GM12873 (cell line): ENCODE measurements around the gene REL.

Experiments
- TF ChIP-seq, protein P1 (sequence below): IDR thresholded peaks from 2 replicates; pipeline ENCODE4 v1.5.1; 2012; ENCODE audit warnings: low read depth, mild to moderate bottlenecking, moderate library complexity, low read length, control low read depth; ENCODE audit not compliant: insufficient read depth; ENCODE audit errors: missing control alignments

The REL gene

DNA sequence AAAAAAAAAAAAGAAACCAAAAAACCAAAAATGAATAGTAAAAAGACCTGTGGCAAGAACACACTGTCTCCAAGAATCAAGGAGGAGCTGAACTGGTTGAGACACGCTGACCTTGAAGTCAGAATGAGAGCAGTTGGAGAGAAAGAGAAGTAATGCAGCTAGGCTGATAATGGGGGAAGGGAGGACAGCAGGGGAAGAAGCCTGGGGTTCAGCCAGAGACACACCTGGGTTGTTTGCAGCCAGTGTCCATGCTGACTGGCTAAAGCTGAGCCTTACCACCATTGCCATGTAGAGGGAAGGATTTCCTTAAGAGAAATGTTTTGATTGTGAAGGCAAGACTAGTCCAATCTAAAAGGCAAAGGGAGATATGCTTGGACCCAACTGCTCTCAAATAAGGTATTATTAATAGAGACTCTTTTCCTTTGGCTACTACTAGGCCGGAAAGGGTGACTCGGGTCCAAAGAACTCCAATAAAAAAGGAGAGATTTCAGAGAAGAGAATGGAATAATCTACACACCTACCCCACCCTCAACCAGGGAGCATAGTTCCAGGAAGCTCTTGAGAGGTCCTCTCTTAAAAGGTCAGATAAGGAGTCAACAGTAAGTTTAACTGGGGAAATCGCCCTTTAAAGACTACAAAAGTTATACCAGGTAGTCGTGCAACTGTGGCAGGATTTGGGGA lies 25.2 kb upstream of the REL start:
- TF ChIP-seq, protein P1, sequence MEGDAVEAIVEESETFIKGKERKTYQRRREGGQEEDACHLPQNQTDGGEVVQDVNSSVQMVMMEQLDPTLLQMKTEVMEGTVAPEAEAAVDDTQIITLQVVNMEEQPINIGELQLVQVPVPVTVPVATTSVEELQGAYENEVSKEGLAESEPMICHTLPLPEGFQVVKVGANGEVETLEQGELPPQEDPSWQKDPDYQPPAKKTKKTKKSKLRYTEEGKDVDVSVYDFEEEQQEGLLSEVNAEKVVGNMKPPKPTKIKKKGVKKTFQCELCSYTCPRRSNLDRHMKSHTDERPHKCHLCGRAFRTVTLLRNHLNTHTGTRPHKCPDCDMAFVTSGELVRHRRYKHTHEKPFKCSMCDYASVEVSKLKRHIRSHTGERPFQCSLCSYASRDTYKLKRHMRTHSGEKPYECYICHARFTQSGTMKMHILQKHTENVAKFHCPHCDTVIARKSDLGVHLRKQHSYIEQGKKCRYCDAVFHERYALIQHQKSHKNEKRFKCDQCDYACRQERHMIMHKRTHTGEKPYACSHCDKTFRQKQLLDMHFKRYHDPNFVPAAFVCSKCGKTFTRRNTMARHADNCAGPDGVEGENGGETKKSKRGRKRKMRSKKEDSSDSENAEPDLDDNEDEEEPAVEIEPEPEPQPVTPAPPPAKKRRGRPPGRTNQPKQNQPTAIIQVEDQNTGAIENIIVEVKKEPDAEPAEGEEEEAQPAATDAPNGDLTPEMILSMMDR, result no peak

DNA sequence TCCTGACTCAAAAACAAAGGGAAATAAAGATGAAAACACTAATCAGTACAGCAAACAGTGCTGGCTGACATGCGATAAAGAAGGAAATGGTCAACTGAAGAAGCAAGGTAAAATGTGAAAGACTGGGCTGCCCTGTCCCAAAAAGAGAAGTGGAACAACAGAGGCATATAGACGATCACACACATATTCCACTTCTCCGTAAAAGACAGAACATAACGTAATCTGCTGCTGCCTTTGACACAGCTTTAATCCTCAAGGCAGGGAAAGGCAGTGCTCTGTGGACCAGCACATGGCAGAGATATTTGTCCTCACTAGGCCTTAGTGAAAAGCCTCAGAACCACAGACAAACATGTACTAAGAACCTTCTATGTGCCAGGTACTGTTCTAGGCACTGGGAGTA lies 24.3 kb upstream of the REL start:
- TF ChIP-seq, protein P1, result no peak

DNA sequence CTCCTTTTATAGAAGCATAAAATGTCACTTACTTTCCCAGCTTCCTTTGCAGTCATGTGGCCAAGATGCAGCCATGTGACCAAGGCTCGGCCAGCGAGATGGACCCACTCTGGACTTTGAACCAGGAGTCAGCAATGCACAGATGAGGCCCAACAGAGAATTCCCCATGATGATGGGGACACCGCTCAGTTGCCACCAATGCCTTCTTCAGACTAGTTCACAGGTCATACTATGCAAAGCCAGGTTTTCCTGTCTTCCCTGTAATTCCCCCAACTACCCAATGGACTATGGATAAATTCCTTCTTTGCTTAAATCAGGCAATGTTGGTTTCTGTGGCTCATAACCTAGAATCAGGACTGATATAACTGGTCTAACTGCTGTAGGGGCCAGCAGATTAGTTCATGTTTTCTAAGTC lies 22.5 kb upstream of the REL start:
- TF ChIP-seq, protein P1, result no peak

DNA sequence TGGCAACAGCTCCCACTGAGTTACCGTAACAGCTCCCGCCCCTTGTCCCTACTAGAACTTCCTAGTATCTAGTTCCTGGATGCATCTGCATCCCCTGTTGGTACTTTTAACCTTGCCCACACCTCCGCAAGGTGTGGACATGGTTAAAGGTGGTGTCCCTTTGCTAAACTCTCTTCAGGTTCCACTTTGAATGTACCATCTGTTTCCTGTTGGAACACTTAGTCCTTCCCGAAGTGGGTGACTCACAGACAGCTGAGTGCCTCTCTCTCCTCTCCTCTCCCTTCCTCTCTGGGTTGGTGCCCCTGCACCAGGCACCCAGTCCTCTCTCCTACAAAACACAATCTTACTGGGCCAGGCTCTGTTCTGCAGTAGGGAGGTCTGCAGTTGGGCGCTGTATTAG lies 19.6 kb upstream of the REL start:
- TF ChIP-seq, protein P1, result no peak

DNA sequence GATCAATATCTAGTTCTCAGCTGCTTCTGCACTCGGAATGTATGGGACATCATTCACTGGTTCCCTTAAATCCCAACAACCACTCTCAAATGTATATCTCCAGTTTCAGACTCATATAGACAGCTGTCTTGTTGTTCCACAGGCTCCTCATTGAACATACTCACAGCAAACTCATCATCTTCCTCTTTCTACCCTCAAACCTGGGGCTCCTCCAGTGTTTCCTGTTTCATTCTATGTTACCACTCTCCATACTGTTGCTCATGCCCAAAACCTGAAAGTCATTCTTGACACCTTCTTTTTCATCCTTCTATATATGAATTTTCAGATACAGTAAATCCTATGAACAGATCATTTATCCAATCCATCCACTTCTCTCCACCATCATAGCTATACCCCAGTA lies 18.7 kb upstream of the REL start:
- TF ChIP-seq, protein P1, result no peak

DNA sequence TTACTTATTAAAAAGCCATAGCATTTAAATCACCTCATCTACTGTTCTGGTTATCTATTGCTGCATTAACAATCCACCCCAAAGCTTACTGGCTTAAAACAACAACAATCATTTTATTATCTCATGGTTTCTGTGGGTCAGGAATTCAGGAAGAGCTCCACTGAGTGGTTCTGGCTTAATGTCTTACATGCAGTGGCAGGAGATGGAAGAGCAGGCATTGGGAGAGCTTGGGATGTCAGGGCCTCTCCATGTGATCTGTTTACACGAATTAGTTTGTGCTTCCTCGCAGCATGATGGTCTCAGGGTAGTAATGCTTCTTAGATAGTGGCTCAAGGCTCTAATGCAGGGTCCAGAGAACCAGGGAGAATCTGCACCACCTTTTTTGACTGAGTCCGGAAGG lies 14.4 kb upstream of the REL start:
- TF ChIP-seq, protein P1, result no peak

DNA sequence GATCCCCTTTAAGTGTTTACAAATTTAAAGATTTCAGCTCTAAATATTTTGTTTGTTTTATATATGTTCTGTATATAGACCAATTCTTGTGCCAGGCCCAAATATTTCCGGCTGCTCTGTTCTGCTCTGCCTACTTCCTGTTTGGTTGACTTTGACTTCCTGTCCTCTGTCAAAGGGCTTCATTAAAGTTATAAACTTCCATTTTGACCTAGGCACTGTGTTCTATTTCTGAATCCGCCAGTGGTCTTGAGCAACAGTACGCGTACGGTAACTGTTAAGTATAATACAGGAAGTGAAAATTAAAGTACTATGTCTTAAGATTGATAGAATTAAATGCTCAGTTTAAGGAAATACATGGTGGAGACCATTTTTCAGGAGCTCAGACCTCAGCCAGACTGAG lies 13.5 kb upstream of the REL start:
- TF ChIP-seq, protein P1, result no peak
